Psoas muscle (tissue), 8 donors: ENCODE results near the gene TAF11L4. TPM values are rescaled to one million over a fixed set of nuclear protein-coding genes. Genes with fewer than 3 reads are reported as not detected.
A peak's percentile ranks its signal among the peaks of the same experiment; 100 is the strongest.
"Not testable (repeated sequence)": the region's sequence is repeated elsewhere in the genome, so short reads cannot be mapped to it uniquely, and the experiment has no call there.

Experiments
- ATAC-seq, 4 donors: fragments of 200-7000 bp; cut with Tn5 transposase; one replicate each; pipeline ENCODE4 v1.9.1; 2020; ENCODE audit warnings: moderate library complexity in 3 of 4, mild to moderate bottlenecking in 2 of 4
- DNase-seq, 2 donors: peaks; one replicate each; pipeline ENCODE4 v3.0.0-alpha.2; 2020
- H3K27ac ChIP-seq: fragments of 200-600 bp; one replicate; pipeline ENCODE4 v1.8.0; 2022
- H3K27me3 ChIP-seq, 3 donors: fragments of 200-600 bp in 1 of 3; one replicate each; pipeline versions ENCODE4 v1.6.1 to v1.8.0; 2013 to 2022; ENCODE audit warnings: low read length in 2 of 3, mild to moderate bottlenecking in 2 of 3, moderate library complexity in 1 of 3; ENCODE audit not compliant: insufficient read depth in 3 of 3
- H3K36me3 ChIP-seq, 2 donors: fragments of 200-600 bp in 1 of 2; one replicate each; pipeline versions ENCODE4 v1.6.1 to v1.8.0; 2013 to 2022; ENCODE audit warnings: low read depth in 1 of 2, mild to moderate bottlenecking in 1 of 2, moderate library complexity in 1 of 2; ENCODE audit not compliant: insufficient read depth in 1 of 2
- H3K4me1 ChIP-seq: fragments of 200-600 bp; one replicate; pipeline ENCODE4 v1.8.0; 2022
- H3K4me3 ChIP-seq: fragments of 200-600 bp; one replicate; pipeline ENCODE4 v1.8.0; 2022; ENCODE audit warnings: mild to moderate bottlenecking
- H3K9me3 ChIP-seq: fragments of 200-600 bp; one replicate; pipeline ENCODE4 v1.8.0; 2022
- WGBS, 3 donors: extraction: QIAGEN DNeasy Blood & Tissue Kit; methylation state at CpG; one replicate each; pipeline versions ENCODE4 v1.1.6 to v1.1.7; 2013; 5-methylcytosine and 5-hydroxymethylcytosine counted together
- intact Hi-C, 2 donors: fragments of 100-400 bp; cut with DNase I; formaldehyde crosslinking; loops; one replicate each; pipeline versions ENCODE4 v1.11.0 to v1.14.2; 2022
- polyA plus RNA-seq, 3 donors: library from polyadenylated mRNA; stranded (reverse); fragments of 200-250 nt; gene quantifications; one replicate each; pipeline ENCODE4 v1.2.3, GENCODE V29; 2013
- total RNA-seq, 4 donors: library from RNA; stranded (reverse); fragmentation: NEBNext Ultra II Directional in 2 of 4; extraction: Animal tissue kit (Norgen Biotek cat#: 25700) in 2 of 4; gene quantifications; one replicate each; pipeline versions ENCODE4 v1.2.1 to v1.2.4, GENCODE V29; 2021 to 2023
- donor health status: healthy with polysubstance abuse.
- donor health status: DM: no; HTN: no; CAD: no; lungs with moderate emphysema.
- donor health status: Bipolar disorder and iron deficiency.
- donor health status: healthy.
- donor health status: DM: yes; HTN: yes; CAD: no.
- donor health status: DM: no; HTN: no; CAD: no.
- donor health status: DM: no; HTN: no; CAD: no.
- donor health status: DM: yes; HTN: yes; CAD: no.

The TAF11L4 gene
- total and polyA plus RNA-seq, 7 donors, result not detected

GRCh38 chr5:17519508-17519907 is 2.1 kb upstream of the TAF11L4 start:
- H3K27me3 ChIP-seq, ATAC-seq, DNase-seq, H3K36me3 ChIP-seq, intact Hi-C loops, H3K4me3 ChIP-seq, H3K4me1 ChIP-seq, H3K9me3 ChIP-seq, H3K27ac ChIP-seq: not testable (repeated sequence)
- WGBS, 3 donors, result 88 to 95% (median 92%) methylated on average over 8 of the region's 14 CpGs

- H3K27me3 ChIP-seq, DNase-seq, H3K27ac ChIP-seq, ATAC-seq, H3K9me3 ChIP-seq, H3K4me3 ChIP-seq, H3K36me3 ChIP-seq, H3K4me1 ChIP-seq, intact Hi-C loops: not testable (repeated sequence)
- no CpG with 5 or more reads among the region's 15 CpGs for WGBS, 3 donors
Observed at GRCh38 chr5:17524935-17525334, 3.3 kb downstream of the TAF11L4 start, which contains the start of gene TAF11L5. Gene TAF11L5 (plus strand): TSS chr5:17525235.

GRCh38 chr5:17526504-17526903 is 4.9 kb downstream of the TAF11L4 start:
- DNase-seq, result peak in 1 of 2 donors; percentile 47

GRCh38 chr5:17528369-17528768 is 6.8 kb downstream of the TAF11L4 start, which contains the start of gene TAF11L6:
Gene TAF11L6 (plus strand): TSS chr5:17528669.
- ATAC-seq, H3K4me3 ChIP-seq, intact Hi-C loops, H3K9me3 ChIP-seq, H3K4me1 ChIP-seq, H3K27me3 ChIP-seq, DNase-seq, H3K27ac ChIP-seq, H3K36me3 ChIP-seq: not testable (repeated sequence)
- no CpG with 5 or more reads among the region's 15 CpGs for WGBS, 3 donors

More at GRCh38 chr5:17526504-17526903, 4.9 kb downstream of the TAF11L4 start:
- H3K4me3 ChIP-seq, intact Hi-C loops, H3K9me3 ChIP-seq, H3K4me1 ChIP-seq, H3K27me3 ChIP-seq, ATAC-seq, H3K36me3 ChIP-seq, H3K27ac ChIP-seq: not testable (repeated sequence)
- WGBS, 3 donors, result 92 to 93% (median 92%) methylated on average over 9 of the region's 17 CpGs

Other genes starting within 250 kb of the TAF11L4 start
- gene TAF11L2, start 23.6 kb upstream of the TAF11L4 start, total RNA-seq, result not detected
- not detected for gene TAF11L2, start 23.6 kb upstream of the TAF11L4 start, polyA plus RNA-seq
- not detected for gene TAF11L3, start 3.4 kb upstream of the TAF11L4 start, total RNA-seq
- gene TAF11L3, start 3.4 kb upstream of the TAF11L4 start, polyA plus RNA-seq, result not detected
- not detected for gene TAF11L5, start 3.4 kb downstream of the TAF11L4 start, total RNA-seq
- not detected for gene TAF11L5, start 3.4 kb downstream of the TAF11L4 start, polyA plus RNA-seq
- gene TAF11L6, start 6.9 kb downstream of the TAF11L4 start, total RNA-seq, result not detected
- gene TAF11L6, start 6.9 kb downstream of the TAF11L4 start, polyA plus RNA-seq, result not detected
- not detected for gene TAF11L7, start 64.0 kb downstream of the TAF11L4 start, total RNA-seq
- not detected for gene TAF11L7, start 64.0 kb downstream of the TAF11L4 start, polyA plus RNA-seq
- not detected for gene TAF11L8, start 69.2 kb downstream of the TAF11L4 start, total RNA-seq
- gene TAF11L8, start 69.2 kb downstream of the TAF11L4 start, polyA plus RNA-seq, result not detected
- gene TAF11L9, start 72.6 kb downstream of the TAF11L4 start, total RNA-seq, result not detected
- not detected for gene TAF11L9, start 72.6 kb downstream of the TAF11L4 start, polyA plus RNA-seq
- not detected for gene TAF11L10, start 76.0 kb downstream of the TAF11L4 start, total RNA-seq
- gene TAF11L10, start 76.0 kb downstream of the TAF11L4 start, polyA plus RNA-seq, result not detected
- gene TAF11L11, start 82.4 kb downstream of the TAF11L4 start, total RNA-seq, result not detected
- gene TAF11L11, start 82.4 kb downstream of the TAF11L4 start, polyA plus RNA-seq, result not detected
- not detected for gene TAF11L12, start 88.6 kb downstream of the TAF11L4 start, total RNA-seq
- gene TAF11L12, start 88.6 kb downstream of the TAF11L4 start, polyA plus RNA-seq, result not detected
- not detected for gene TAF11L13, start 110.3 kb downstream of the TAF11L4 start, total RNA-seq
- not detected for gene TAF11L13, start 110.3 kb downstream of the TAF11L4 start, polyA plus RNA-seq
- gene TAF11L14, start 112.7 kb downstream of the TAF11L4 start, total RNA-seq, result not detected
- not detected for gene TAF11L14, start 112.7 kb downstream of the TAF11L4 start, polyA plus RNA-seq